SK-N-MC (cell line): ENCODE results near the gene FAM167B.

Source experiments
- EZH2 ChIP-seq: fragments of 200-600 bp; sonication (generic); IDR thresholded peaks from one replicate; pipeline ENCODE4 v1.6.1; 2017; ENCODE audit warnings: antibody characterized with exemption
- POLR2AphosphoS5 ChIP-seq: IDR thresholded peaks from 2 replicates; pipeline ENCODE4 v1.6.1; 2012; ENCODE audit warnings: mild to moderate bottlenecking, low read depth, low read length, borderline replicate concordance

GRCh38 chr1:32275424-32275823, 28.4 kb downstream of the FAM167B start:
- no peak for TF ChIP-seq EZH2
- no peak for TF ChIP-seq POLR2AphosphoS5
